PFSK-1 (cell line): Measurements from ENCODE around the gene MSH3.

Experiments used
- FOXP2 ChIP-seq: optimal IDR thresholded peaks from 2 replicates; pipeline ENCODE3; 2011; ENCODE audit warnings: borderline replicate concordance, control low read depth, inconsistent platforms; ENCODE audit not compliant: insufficient read depth; ENCODE audit errors: extremely low read length, extremely low read depth
- POLR2AphosphoS5 ChIP-seq: IDR thresholded peaks from 2 replicates; pipeline ENCODE4 v1.6.1; 2012; ENCODE audit warnings: low read depth, mild to moderate bottlenecking, control low read depth, low read length, moderate library complexity
- REST ChIP-seq, 2 experiments: IDR thresholded peaks; 2 replicates each; pipeline versions ENCODE4 v1.6.1 to v1.8.0; 2011 to 2012; ENCODE audit warnings: low read depth in 2 of 2, low read length in 2 of 2, control low read depth in 1 of 2, inconsistent platforms in 1 of 2, mild to moderate bottlenecking in 1 of 2, moderate library complexity in 1 of 2; ENCODE audit not compliant: insufficient read depth in 1 of 2
- SIN3A ChIP-seq: IDR thresholded peaks from 2 replicates; pipeline ENCODE4 v1.6.1; 2012; ENCODE audit warnings: mild to moderate bottlenecking, low read length, moderate library complexity, borderline replicate concordance; ENCODE audit not compliant: insufficient read depth
- TAF1 ChIP-seq: IDR thresholded peaks from 2 replicates; pipeline ENCODE4 v1.6.1; 2012; ENCODE audit warnings: low read length, control low read depth, borderline replicate concordance; ENCODE audit not compliant: insufficient read depth

- TF ChIP-seq TAF1 (no peak), REST (IDR thresholded peaks at IDR 0.05; ENCODE audit: insufficient read depth in 1 of 2, low read depth in 2 of 2, low read length in 2 of 2) (no peak), FOXP2 (no peak), POLR2AphosphoS5 (no peak), SIN3A (no peak)
Measured at GRCh38 chr5:80905405-80905804, 251.0 kb downstream of the MSH3 start.
